Testis (tissue), 3 donors: Measurements from ENCODE around the gene DNAJC6. TPM values are rescaled to one million over a fixed set of nuclear protein-coding genes. Genes with fewer than 3 reads are reported as not detected.

Experiments
- DNase-seq: peaks from one replicate; pipeline ENCODE4 v3.0.0-alpha.2; 2019
- H3K27ac ChIP-seq, 2 donors: fragments of 200-600 bp; sonication (generic); one replicate each; pipeline ENCODE4 v1.5.1; 2019
- H3K27me3 ChIP-seq: fragments of 200-600 bp; sonication (generic); one replicate; pipeline ENCODE4 v1.5.1; 2019
- H3K36me3 ChIP-seq: fragments of 200-600 bp; sonication (generic); one replicate; pipeline ENCODE4 v1.5.1; 2017; ENCODE audit warnings: low read depth; ENCODE audit errors: missing control alignments
- H3K4me1 ChIP-seq: fragments of 200-600 bp; sonication (generic); one replicate; pipeline ENCODE4 v1.5.1; 2019
- H3K4me3 ChIP-seq, 2 donors: fragments of 200-600 bp; sonication (generic); one replicate each; pipeline ENCODE4 v1.5.1; 2017 to 2019
- H3K9me3 ChIP-seq: fragments of 200-600 bp; sonication (generic); one replicate; pipeline ENCODE4 v1.5.1; 2017
- POLR2A ChIP-seq: fragments of 450-650 bp; IDR thresholded peaks from one replicate; pipeline ENCODE4 v1.6.1; 2017; ENCODE audit warnings: antibody characterized with exemption, mild to moderate bottlenecking, moderate library complexity
- WGBS, 2 donors: methylation state at CpG; one replicate each; pipeline ENCODE4 v1.1.5; 2018; 5-methylcytosine and 5-hydroxymethylcytosine counted together
- intact Hi-C: fragments of 100-400 bp; cut with DNase I; formaldehyde crosslinking; loops from one replicate; pipeline ENCODE4 v1.15.1; 2023; ENCODE audit warnings: low total_unique reads
- polyA plus RNA-seq: library from polyadenylated mRNA; stranded (reverse); fragments of 350-450 nt; fragmentation: Illumina TruSeq; extraction: RNeasy Lipid Tissue Mini Kit (QIAGEN cat#74804); gene quantifications from one replicate; pipeline ENCODE4 v1.2.3, GENCODE V29; 2014; ENCODE audit warnings: low read depth, low replicate concordance; ENCODE audit not compliant: insufficient read depth
- total RNA-seq, 2 donors: library from RNA; depleted of rRNA; stranded (reverse); fragments of >200 nt; gene quantifications; one replicate each; pipeline ENCODE4 v1.2.3, GENCODE V29; 2016
- TF ChIP-seq, protein P1 (sequence below), 3 experiments: fragments of 450-650 bp in 2 of 3; fragments of 200-600 bp in 1 of 3; sonication (generic) in 1 of 3; IDR thresholded peaks; one replicate each; pipeline ENCODE4 v1.5.1; 2016 to 2019; ENCODE audit warnings: antibody characterized with exemption in 3 of 3, mild to moderate bottlenecking in 2 of 3, moderate library complexity in 1 of 3

The DNAJC6 gene
- total and polyA plus RNA-seq, 3 donors from 2014 or later, result 5.1 to 7.3 (median 5.2) TPM

DNA sequence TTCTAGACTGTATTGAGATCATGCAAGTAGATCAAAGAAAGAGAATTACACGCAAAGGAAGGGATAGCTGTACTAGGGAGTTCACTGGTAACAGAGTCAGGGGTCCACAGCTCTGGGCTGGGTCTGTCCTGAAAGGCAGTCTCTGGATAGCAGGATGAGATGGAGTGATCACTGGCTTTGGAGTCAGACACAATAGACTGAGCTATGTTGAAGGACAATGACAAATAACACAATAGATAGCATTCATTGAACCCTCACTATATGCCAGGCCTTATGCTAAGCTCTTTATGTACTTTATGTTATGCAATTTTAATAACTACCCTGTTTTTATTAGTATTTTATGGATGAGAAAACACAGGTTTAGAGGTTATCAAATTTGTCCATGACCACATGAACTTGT is 10.0 kb upstream of the DNAJC6 start:
- 68 to 94% methylated on average over 1 of the region's 1 CpG for WGBS, 2 donors
- no peak overlapping the region for H3K27ac ChIP-seq
- H3K4me1 ChIP-seq, result no peaks in the 10 kb centered on the region
- H3K4me3 ChIP-seq, result no peak overlapping the region
- no peak for DNase-seq
- no peaks in the 10 kb centered on the region for H3K9me3 ChIP-seq
- TF ChIP-seq, protein P1, sequence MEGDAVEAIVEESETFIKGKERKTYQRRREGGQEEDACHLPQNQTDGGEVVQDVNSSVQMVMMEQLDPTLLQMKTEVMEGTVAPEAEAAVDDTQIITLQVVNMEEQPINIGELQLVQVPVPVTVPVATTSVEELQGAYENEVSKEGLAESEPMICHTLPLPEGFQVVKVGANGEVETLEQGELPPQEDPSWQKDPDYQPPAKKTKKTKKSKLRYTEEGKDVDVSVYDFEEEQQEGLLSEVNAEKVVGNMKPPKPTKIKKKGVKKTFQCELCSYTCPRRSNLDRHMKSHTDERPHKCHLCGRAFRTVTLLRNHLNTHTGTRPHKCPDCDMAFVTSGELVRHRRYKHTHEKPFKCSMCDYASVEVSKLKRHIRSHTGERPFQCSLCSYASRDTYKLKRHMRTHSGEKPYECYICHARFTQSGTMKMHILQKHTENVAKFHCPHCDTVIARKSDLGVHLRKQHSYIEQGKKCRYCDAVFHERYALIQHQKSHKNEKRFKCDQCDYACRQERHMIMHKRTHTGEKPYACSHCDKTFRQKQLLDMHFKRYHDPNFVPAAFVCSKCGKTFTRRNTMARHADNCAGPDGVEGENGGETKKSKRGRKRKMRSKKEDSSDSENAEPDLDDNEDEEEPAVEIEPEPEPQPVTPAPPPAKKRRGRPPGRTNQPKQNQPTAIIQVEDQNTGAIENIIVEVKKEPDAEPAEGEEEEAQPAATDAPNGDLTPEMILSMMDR (IDR thresholded peaks at IDR 0.05), result no peak
- TF ChIP-seq POLR2A, result no peak
- no peaks in the 10 kb centered on the region for H3K27me3 ChIP-seq
- intact Hi-C loops, result no loop called here
- H3K36me3 ChIP-seq, result no peaks in the 10 kb centered on the region

DNA sequence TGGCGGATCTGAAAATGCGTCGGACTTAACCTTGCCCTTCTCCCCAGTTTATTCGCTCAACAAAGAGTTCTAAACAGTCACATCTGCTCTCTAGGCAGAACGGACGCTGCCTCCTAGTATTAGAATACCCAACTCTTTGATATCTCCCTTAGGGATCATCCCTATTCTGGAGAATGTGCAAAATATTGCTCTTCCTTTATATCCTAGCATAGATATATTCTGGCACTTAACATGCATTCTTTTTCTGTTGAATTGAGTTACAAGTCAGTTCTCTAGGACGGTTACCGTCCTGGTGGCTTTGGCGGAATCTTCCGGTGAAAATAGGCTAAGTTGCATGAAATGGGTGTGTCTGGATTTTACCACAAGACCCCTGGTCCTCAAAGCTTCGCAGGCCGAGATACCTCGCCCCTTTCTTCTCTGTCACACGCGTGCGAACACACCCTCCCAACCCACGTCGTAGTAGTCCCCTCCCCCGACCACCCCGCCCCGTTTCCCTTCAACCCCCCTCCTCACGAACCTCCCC is 501 bp upstream of the DNAJC6 start:
- no peak for DNase-seq
- intact Hi-C loops, result no loop called here
- H3K4me3 ChIP-seq, result peak overlapping the region; percentile 50 to 61
- no peaks in the 10 kb centered on the region for H3K9me3 ChIP-seq
- H3K27me3 ChIP-seq, result no peaks in the 10 kb centered on the region
- no peaks in the 10 kb centered on the region for H3K4me1 ChIP-seq
- WGBS, 2 donors, result 6 to 9% methylated on average over 22 of the region's 22 CpGs
- TF ChIP-seq, protein P1 (IDR thresholded peaks at IDR 0.05), result no peak
- no peak for TF ChIP-seq POLR2A
- no peaks in the 10 kb centered on the region for H3K36me3 ChIP-seq
- no peak overlapping the region for H3K27ac ChIP-seq

DNA sequence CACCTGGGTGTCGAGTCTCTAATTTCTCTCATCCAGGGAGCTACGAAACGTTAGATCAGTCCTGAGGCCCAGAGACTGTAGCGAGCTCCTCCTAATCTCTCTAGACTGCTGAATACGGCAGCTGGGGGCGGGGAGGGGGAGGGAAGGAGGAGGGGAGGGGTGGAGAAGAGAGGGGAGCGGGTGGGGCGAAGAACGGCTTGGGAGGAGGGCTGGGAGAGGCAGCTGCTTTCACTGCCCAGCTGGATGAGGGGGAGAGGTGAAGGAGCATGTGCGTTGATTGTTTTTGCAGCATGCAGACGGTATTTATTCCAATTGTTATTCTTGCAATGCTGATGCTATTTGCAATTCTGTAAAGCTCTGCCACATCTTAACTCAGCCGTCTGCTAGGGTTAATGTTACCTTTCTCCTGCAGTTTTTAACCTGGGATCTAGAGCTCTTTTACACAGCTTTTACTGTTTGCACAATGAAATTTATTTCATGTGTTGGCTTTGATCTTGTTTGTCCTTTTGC is 790 bp downstream of the DNAJC6 start:
- intact Hi-C loops, result no loop called here
- H3K27me3 ChIP-seq, result no peaks in the 10 kb centered on the region
- H3K4me1 ChIP-seq, result no peaks in the 10 kb centered on the region
- no peak for DNase-seq
- WGBS, 2 donors, result 1 to 2% methylated on average over 9 to 12 of the region's 12 CpGs
- H3K9me3 ChIP-seq, result no peaks in the 10 kb centered on the region
- peak overlapping the region; percentile 50 to 61 for H3K4me3 ChIP-seq
- TF ChIP-seq, protein P1 (IDR thresholded peaks at IDR 0.05), result no peak
- TF ChIP-seq POLR2A, result no peak
- no peaks in the 10 kb centered on the region for H3K36me3 ChIP-seq
- no peak overlapping the region for H3K27ac ChIP-seq

- no peak for TF ChIP-seq POLR2A
- TF ChIP-seq, protein P1 (IDR thresholded peaks at IDR 0.05), result no peak
- intact Hi-C loops, result no loop called here
- H3K4me3 ChIP-seq, result no peak overlapping the region
- no peaks in the 10 kb centered on the region for H3K9me3 ChIP-seq
- no peak for DNase-seq
- no peaks in the 10 kb centered on the region for H3K27me3 ChIP-seq
- no peak overlapping the region for H3K27ac ChIP-seq
- H3K4me1 ChIP-seq, result no peaks in the 10 kb centered on the region
- H3K36me3 ChIP-seq, result no peaks in the 10 kb centered on the region
Measured at GRCh38 chr1:65311760-65312159, 2.4 kb downstream of the DNAJC6 start.

- Histone ChIP-seq H3K27ac (no peak overlapping the region), H3K4me3 (no peak overlapping the region), H3K4me1 (no peaks in the 10 kb centered on the region), H3K27me3 (no peaks in the 10 kb centered on the region), H3K9me3 (no peaks in the 10 kb centered on the region), H3K36me3 (no peaks in the 10 kb centered on the region)
- 81 to 82% methylated on average over 2 of the region's 2 CpGs for WGBS, 2 donors
- intact Hi-C loops, result no loop called here
- TF ChIP-seq, protein P1 (IDR thresholded peaks at IDR 0.05), result no peak
- no peak for TF ChIP-seq POLR2A
- DNase-seq, result no peak
Measured at GRCh38 chr1:65316233-65316632, 6.9 kb downstream of the DNAJC6 start.
